Skeletal muscle tissue (tissue), 4 donors: ENCODE data around the gene SERINC4. TPM values are rescaled to one million over a fixed set of nuclear protein-coding genes. Genes with fewer than 3 reads are reported as not detected.
A peak's percentile ranks its signal among the peaks of the same experiment; 100 is the strongest.
"Not testable (repeated sequence)": the region's sequence is repeated elsewhere in the genome, so short reads cannot be mapped to it uniquely, and the experiment has no call there.

Experiments used
- H3K27ac ChIP-seq: one replicate; pipeline ENCODE4 v1.7.0; 2013; ENCODE audit warnings: mild to moderate bottlenecking, low read depth, low read length, inconsistent platforms
- H3K27me3 ChIP-seq, 3 donors: one replicate each; pipeline ENCODE4 v1.7.0; 2013; ENCODE audit warnings: low read length in 3 of 3; ENCODE audit not compliant: control insufficient read depth in 3 of 3, insufficient read depth in 3 of 3
- H3K36me3 ChIP-seq, 3 donors: one replicate each; pipeline ENCODE4 v1.7.0; 2013; ENCODE audit warnings: low read length in 3 of 3; ENCODE audit not compliant: control insufficient read depth in 3 of 3, insufficient read depth in 3 of 3
- H3K4me1 ChIP-seq, 3 donors: one replicate each; pipeline ENCODE4 v1.7.0; 2013; ENCODE audit warnings: low read length in 3 of 3, mild to moderate bottlenecking in 3 of 3; ENCODE audit not compliant: control insufficient read depth in 3 of 3, insufficient read depth in 3 of 3
- H3K4me3 ChIP-seq, 3 donors: one replicate each; pipeline ENCODE4 v1.7.0; 2013; ENCODE audit warnings: low read length in 3 of 3
- H3K9ac ChIP-seq, 3 donors: one replicate each; pipeline ENCODE4 v1.7.0; 2013; ENCODE audit warnings: low read length in 3 of 3, mild to moderate bottlenecking in 3 of 3, moderate library complexity in 2 of 3, low read depth in 1 of 3
- H3K9me3 ChIP-seq, 3 donors: one replicate each; pipeline ENCODE4 v1.7.0; 2013; ENCODE audit warnings: low read length in 3 of 3; ENCODE audit not compliant: control insufficient read depth in 3 of 3
- total RNA-seq: library from RNA; depleted of rRNA; stranded (reverse); fragments of >200 nt; gene quantifications from one replicate; pipeline ENCODE4 v1.2.3, GENCODE V29; 2014
- donor health status: Osteomylitis.

The SERINC4 gene
- total RNA-seq, 1 donor from 2014 or later, result under 0.01 TPM

- not testable (repeated sequence) for H3K27me3 ChIP-seq, H3K36me3 ChIP-seq
Observed at GRCh38 chr15:43825305-43825704, 25.3 kb upstream of the SERINC4 start.

GRCh38 chr15:43824302-43825246 is 24.6 kb upstream of the SERINC4 start, which contains the start of gene MFAP1:
Gene MFAP1 (minus strand): TSS chr15:43824690. CDS start chr15:43824569, 121 bp downstream.
- Histone ChIP-seq H3K36me3 (peaks cover 0 to 2% (median 0%) of the 10 kb centered on the region in 3 donors), H3K4me3 (peak within 1 kb of the TSS; percentile 89 to 100 (median 100)), H3K4me1 (peaks cover 12 to 19% (median 12%) of the 10 kb centered on the region in 3 donors), H3K9me3 (no peaks in the 10 kb centered on the region), H3K27me3 (peaks cover 0 to 3% (median 0%) of the 10 kb centered on the region in 3 donors), H3K27ac (peak within 1 kb of the TSS; percentile 85), H3K9ac (peak within 1 kb of the TSS; percentile 88 to 96 (median 94))

More at GRCh38 chr15:43825305-43825704, 25.3 kb upstream of the SERINC4 start:
- not testable (repeated sequence) for H3K4me3 ChIP-seq, H3K9me3 ChIP-seq, H3K9ac ChIP-seq, H3K27ac ChIP-seq
- peaks cover 12 to 19% (median 12%) of the 10 kb centered on the region in 3 donors for H3K4me1 ChIP-seq

GRCh38 chr15:43821505-43821904 is 21.5 kb upstream of the SERINC4 start:
- Histone ChIP-seq H3K4me3 (no peak overlapping the region), H3K36me3 (peaks cover 0 to 15% (median 0%) of the 10 kb centered on the region in 3 donors), H3K27me3 (peaks cover 0 to 3% (median 0%) of the 10 kb centered on the region in 3 donors), H3K27ac (no peak overlapping the region), H3K9me3 (no peaks in the 10 kb centered on the region), H3K4me1 (peaks cover 9 to 16% (median 10%) of the 10 kb centered on the region in 3 donors), H3K9ac (peak overlapping the region in 1 of 3 donors; percentile 43)

GRCh38 chr15:43815064-43815463 is 15.0 kb upstream of the SERINC4 start:
- not testable (repeated sequence) for H3K27me3 ChIP-seq, H3K4me1 ChIP-seq, H3K27ac ChIP-seq, H3K9ac ChIP-seq, H3K4me3 ChIP-seq, H3K9me3 ChIP-seq
- H3K36me3 ChIP-seq, result peaks cover 35 to 56% (median 50%) of the 10 kb centered on the region in 3 donors

GRCh38 chr15:43808960-43809678 is 9.1 kb upstream of the SERINC4 start:
- Histone ChIP-seq H3K4me3 (no peak overlapping the region), H3K27ac (no peak overlapping the region), H3K4me1 (no peaks in the 10 kb centered on the region), H3K27me3 (no peaks in the 10 kb centered on the region), H3K9me3 (no peaks in the 10 kb centered on the region), H3K9ac (no peak overlapping the region), H3K36me3 (peaks cover 54 to 88% (median 75%) of the 10 kb centered on the region in 3 donors)

- Histone ChIP-seq H3K27ac (no peak overlapping the region), H3K36me3 (peaks cover 48 to 85% (median 69%) of the 10 kb centered on the region in 3 donors)
Observed at GRCh38 chr15:43808435-43808950, 8.5 kb upstream of the SERINC4 start.

GRCh38 chr15:43802676-43803075 is 2.7 kb upstream of the SERINC4 start:
- H3K27ac ChIP-seq, H3K27me3 ChIP-seq, H3K9ac ChIP-seq, H3K9me3 ChIP-seq, H3K4me3 ChIP-seq: not testable (repeated sequence)
- peaks cover 36 to 55% (median 54%) of the 10 kb centered on the region in 3 donors for H3K36me3 ChIP-seq
- H3K4me1 ChIP-seq, result peaks cover 23 to 29% (median 26%) of the 10 kb centered on the region in 3 donors

More at GRCh38 chr15:43808435-43808950, 8.5 kb upstream of the SERINC4 start:
- Histone ChIP-seq H3K4me1 (no peaks in the 10 kb centered on the region), H3K4me3 (no peak overlapping the region), H3K9ac (no peak overlapping the region), H3K9me3 (no peaks in the 10 kb centered on the region), H3K27me3 (no peaks in the 10 kb centered on the region)

- H3K4me1 ChIP-seq, result peaks cover 36 to 47% (median 42%) of the 10 kb centered on the region in 3 donors
- H3K9me3 ChIP-seq, result no peaks in the 10 kb centered on the region
- peak within 1 kb of the TSS; percentile 75 to 97 (median 92) for H3K9ac ChIP-seq
- H3K27me3 ChIP-seq, result no peaks in the 10 kb centered on the region
- peak within 1 kb of the TSS; percentile 93 to 99 (median 98) for H3K4me3 ChIP-seq
- H3K27ac ChIP-seq, result peak within 1 kb of the TSS; percentile 90
- peaks cover 43 to 55% (median 53%) of the 10 kb centered on the region in 3 donors for H3K36me3 ChIP-seq
Observed at GRCh38 chr15:43800286-43801141, 494 bp upstream of the SERINC4 start, which contains the start of gene HYPK. Gene HYPK (plus strand): TSS chr15:43800599. CDS start chr15:43800623, 24 bp downstream.
